SK-N-DZ (cell line): ENCODE data around the gene PRCC. TPM values are rescaled to one million over a fixed set of nuclear protein-coding genes. Genes with fewer than 3 reads are reported as not detected.

Experiments
- DNase-seq: peaks from one replicate; pipeline ENCODE4 v3.0.0-alpha.2; 2015; ENCODE audit warnings: low spot score
- polyA plus RNA-seq, 2 experiments: library from polyadenylated mRNA; depleted of rRNA; stranded (reverse); fragments of >200 nt; gene quantifications; 2 replicates each; pipeline ENCODE4 v1.2.3, GENCODE V29; 2014

PRCC gene
- 50.6 and 54.6 TPM in 2 replicates for polyA plus RNA-seq (2014; cell fraction: cytosol; rRNA removed)
- 27.8 and 36.4 TPM in 2 replicates for polyA plus RNA-seq (2014; cell fraction: nucleus; rRNA removed)

- DNase-seq = peak; percentile 100
Measured at GRCh38 chr1:156767101-156767878, at the start of gene PRCC. Gene PRCC (plus strand): TSS chr1:156767535. CDS start chr1:156767772, 237 bp downstream.

DNA sequence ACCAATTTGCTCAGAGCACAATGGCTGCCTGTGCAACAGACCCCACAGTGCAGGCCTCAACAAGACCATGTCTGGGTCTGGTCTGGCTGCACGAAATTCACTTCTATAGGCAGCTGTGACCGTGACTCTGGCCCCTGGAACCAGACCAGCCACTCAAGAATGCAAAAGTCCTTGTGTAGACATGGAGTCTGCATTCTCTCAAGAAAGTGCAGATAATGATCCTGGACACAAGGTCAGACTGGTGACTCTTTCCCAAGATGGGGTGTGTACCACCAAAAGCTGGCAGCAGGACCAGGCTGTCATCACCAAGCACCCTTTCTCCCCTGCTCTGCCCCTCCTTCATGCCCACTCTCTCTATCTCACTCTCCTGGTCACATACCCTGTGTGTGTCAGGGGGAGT lies 46.2 kb upstream of the PRCC start:
- DNase-seq = no peak

DNA sequence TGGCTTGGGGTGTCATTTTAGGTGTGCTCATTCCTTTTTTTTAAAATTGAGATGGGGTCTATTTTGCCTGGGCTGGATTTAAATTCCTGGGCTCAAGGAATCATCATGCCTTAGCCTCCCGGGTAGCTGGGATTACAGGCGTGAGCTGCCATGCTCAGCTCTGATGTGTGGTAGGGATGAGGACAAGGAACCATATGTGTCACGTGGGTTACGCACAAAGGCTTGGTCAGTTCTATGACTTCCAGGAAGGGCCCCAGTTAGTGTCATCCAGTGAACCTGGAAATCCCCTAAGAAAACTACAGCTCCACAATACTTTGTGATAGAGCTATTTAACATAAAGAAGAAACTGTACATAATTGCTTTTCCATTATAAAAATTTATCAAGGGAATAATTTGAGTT lies 45.8 kb upstream of the PRCC start:
- DNase-seq = no peak

DNA sequence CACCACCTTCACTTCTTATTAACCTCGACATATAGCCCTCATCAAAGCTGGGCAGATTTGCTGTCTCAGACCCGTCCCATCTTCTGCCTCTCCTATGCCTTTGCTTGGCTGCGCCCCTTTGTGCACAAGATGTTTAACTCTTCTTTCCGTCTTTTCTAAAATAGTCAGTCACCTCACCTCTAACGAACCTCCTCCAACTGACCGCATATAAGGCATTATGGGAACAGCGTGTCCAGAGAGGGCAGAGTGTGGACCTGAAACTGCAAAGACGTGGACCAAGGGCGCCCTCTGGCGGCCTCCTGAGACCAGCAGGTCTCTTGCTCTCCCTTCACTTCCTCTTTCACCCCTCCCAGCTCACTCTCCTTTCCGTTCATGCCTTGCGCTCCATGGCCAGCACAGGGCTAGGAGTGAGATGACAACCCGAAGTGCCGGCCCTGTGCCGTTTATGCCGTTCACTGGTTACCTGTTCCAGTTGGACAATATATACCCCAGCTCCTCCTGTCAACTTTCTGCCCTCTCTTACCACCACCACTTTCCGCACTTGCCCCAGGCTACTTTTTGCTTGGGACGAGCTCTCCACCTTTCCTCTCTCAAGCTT lies 41.6 kb upstream of the PRCC start:
- DNase-seq = peak; percentile 90

GRCh38 chr1:156726549-156727226 lies 40.6 kb upstream of the PRCC start:
- peak; percentile 68 for DNase-seq

GRCh38 chr1:156727492-156727891 lies 39.8 kb upstream of the PRCC start:
- no peak for DNase-seq

DNA sequence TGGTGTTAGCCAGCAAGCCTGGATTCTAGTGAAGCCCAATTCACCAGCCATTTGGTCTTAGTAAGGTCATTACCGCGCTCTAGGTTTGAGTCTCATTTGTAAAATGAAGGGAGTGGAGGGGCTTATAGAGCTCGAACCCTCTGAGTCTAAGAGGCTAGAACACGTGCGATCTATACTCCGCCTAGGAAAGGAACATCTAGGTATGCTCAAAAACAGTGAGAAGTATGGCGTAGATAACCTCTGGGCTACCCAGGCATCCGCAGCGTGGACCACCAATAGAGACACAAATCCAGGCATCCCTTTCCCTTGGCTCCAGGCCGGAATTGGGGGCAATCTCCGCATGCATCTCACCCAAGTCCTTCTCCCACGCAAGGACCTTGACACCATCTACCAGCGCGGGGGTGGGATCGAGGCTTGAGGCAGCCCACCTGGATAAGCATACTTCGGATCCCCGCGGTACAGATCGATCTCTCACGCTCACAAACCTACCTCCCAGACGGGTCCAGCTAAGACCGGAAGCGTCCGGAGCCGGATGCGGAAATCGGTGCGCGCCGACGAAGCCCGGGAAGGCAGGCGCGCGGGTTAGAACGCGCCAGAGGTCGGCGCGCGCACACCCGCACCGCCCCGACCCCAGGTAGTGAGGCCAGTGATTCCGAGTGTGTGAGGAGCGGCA lies 39.3 kb upstream of the PRCC start, which contains the start of gene METTL25B:
METTL25B (plus strand) TSS at position 544 of the 673 bp plus-strand sequence. CDS start 636 bp downstream, outside the sequence.
- DNase-seq = peak; percentile 88

- DNase-seq = peak; percentile 99
Measured at GRCh38 chr1:156728599-156729462, 38.5 kb upstream of the PRCC start, which contains the start of gene ISG20L2. Gene ISG20L2 (minus strand): TSS chr1:156728766. CDS start chr1:156727652, 1,114 bp downstream.

DNA sequence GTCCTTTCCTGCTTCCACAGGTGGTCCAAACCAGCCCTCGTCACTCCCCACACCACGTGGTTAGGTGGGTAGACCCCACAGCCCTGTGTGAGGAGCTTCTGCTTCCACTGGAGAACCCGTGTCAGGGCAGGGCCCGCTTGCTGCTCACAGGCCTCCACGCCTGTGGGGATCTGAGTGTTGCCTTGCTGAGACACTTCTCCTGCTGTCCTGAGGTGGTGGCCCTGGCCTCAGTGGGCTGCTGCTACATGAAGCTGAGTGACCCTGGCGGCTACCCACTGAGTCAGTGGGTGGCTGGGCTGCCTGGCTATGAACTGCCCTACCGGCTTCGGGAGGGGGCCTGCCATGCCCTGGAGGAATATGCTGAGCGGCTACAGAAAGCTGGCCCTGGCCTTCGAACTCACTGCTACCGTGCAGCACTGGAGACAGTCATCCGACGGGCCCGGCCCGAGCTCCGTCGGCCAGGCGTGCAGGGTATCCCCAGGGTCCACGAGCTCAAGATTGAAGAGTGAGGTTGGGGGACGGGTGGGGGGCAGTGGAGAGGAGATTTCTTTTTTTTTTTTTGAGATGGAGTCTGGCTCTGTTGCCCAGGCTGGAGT lies 33.2 kb upstream of the PRCC start:
- no peak for DNase-seq

DNA sequence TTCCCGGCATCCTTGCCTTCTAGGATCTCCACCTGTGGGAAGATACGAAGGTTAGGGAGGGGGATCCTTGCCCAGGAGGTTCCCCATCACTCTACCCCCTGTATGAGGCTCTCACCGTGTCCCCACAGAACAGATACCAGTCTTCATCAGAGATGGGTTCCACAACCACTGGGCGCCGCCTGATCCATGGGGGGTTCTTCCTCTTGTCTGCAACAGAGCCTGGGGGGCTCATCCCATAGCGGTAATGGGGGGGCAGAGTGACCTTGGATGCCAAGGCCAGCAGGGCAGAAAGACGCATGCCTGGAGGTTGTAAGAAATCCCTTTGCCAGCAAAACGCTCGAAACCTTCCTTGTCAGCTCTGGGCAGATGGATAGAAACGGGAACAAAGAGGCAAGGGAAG lies 28.9 kb upstream of the PRCC start:
- DNase-seq = no peak

GRCh38 chr1:156738916-156739315 lies 28.4 kb upstream of the PRCC start:
- no peak for DNase-seq

- no peak for DNase-seq
Measured at GRCh38 chr1:156740237-156740740, 27.0 kb upstream of the PRCC start.

GRCh38 chr1:156740741-156741480 lies 26.4 kb upstream of the PRCC start, which contains the start of gene MRPL24:
Gene MRPL24 (minus strand): TSS chr1:156741088. CDS start chr1:156738704, 2,384 bp downstream.
- DNase-seq = peak; percentile 100

DNA sequence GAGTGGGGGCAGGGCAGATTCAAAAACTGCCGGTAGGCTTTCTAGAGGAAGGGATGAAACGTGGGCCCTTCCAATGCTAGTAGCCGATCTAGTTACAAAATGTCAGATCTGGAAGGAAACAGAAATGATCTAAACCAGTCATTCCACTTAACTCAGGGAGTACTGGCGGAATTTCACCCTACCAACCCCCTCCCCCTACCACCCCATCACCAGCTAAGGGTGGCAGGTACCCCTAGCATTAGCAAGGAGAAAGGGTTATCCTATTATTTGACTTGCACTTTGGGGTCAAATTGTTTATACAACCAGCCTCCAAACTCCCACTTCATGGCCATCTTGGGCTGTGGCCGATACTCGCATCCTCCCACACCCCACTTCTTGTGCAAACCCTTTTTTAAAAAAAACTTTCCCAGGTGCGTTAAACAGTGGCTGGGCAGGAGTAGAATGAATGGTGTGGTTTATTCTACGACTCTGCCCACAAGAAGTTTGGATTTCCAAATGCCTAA lies 25.8 kb upstream of the PRCC start:
- no peak for DNase-seq

DNA sequence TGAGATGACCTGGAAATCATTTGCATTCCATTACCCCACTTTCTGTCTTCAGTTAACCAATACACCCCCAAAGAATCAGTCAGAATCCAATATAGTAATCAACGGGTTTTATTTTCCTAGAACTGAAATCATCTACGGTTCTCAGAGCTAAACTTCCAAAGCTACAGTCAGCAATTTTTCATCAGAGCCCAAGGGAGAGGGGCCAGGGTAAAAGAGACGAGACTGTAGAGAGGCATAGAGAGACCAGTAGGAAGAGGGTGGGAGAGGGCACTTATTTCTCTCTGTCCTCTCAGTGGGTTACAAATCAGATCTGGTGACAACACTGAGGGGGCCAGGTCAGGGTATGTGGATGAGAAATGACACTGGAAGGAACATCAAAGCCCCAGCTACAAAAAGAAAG lies 25.3 kb upstream of the PRCC start:
- DNase-seq = no peak

DNA sequence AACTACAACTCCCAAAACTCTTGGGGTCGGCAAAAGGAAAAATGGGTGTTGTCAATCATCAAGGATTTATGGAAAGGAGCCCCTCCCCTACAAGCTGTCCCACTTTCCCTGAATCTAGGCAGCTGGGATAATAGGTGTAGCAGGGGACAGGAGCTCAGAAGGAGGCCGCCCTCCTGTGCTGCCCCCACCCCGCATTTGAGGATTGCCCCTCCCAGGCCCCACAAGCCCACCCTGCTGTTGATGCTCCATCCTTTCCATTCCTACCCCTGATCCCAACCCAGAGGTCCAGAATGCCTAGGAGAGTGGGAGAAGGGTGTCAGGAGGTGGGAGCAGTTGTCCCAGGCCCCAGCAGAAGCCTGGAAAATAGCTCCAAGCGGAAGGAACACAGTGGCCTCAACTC lies 24.5 kb upstream of the PRCC start:
- DNase-seq = no peak

DNA sequence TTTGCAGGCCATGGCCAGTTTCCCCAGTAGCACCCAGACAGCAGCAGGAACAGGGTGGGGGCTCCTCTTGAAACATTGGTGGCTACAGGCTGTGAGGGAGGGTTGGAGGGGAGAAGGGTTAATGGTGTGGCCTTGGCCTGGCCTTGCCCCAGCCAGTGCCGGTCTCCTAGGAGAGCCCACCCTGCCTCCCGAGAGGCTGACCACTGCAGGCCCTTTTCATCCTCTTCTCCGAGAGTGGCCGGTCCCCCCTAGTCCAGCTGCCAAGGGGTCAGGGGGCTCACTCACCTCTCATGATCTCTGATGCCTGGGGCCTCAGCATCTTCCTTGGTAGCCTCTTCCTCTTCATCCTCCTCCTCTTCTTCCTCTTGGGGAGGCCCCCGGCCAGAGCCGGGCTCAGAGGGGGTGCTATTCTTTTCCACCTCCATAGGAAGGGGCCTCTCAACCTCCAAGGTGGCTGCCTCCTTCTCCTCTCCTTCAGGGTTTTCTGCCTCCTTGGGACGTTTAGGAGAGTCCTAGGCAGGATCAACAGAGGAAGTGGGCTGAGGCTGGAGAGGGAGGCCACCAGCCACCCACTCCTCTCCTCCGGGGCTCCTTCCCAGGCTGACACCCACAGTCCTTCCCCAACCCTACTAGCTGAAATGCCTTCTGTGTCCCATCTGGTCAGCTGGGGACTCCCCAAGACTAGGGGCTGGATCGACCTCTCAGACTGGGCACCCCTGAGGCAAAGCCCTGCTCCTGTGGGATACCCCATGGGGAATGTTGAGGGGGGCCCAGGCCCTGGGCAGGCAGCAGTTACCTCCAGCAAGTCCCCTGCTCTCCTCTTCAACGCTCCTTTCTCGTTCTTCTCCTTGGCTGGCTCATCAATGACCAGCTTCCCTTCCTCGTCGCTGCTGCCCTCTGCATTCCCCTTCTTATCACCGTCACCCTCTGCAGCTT lies 23.7 kb upstream of the PRCC start:
- DNase-seq = no peak

DNA sequence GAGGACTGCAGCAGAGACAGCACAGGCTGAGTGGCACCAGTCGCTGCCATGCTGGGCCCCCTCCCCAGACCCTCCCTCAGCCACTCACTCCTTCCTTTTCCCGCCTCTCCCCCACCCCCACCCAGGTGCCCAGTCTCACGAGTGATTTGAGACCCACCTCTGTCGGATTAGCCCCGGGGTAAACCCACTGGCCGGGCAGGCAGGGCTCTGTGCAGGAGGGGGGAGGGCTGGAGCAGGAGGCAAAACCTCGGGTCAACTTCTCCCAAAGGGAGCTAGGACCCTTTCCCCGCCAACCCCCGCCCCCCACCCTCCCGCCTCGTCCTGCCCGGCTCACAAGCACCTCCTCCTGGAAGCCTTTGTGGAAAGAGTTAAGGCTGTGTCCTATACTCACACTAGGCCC lies 23.0 kb upstream of the PRCC start:
- DNase-seq = no peak
